ENCODE data around the gene CCT6A.
"Not testable (repeated sequence)": the region's sequence is repeated elsewhere in the genome, so short reads cannot be mapped to it uniquely, and the experiment has no call there.

Gene CCT6A

GRCh38 chr7:56078196-56078595 is 26.6 kb downstream of the CCT6A start:
- no peak for TF ChIP-seq CTCF (IDR thresholded peaks at IDR 0.05; ENCODE audit: extremely low read depth, insufficient read depth, missing control alignments)
- no peak for DNase-seq (ENCODE audit: low spot score)
- in situ Hi-C loops (cut with MboI; ENCODE audit: low pct_unique_long_range_greater_than_20kb, low sequenced_read_pairs, unreplicated experiment) = loop anchor here (10.0 to 25.0 kb wide), 2 partner anchors 73 to 441 kb away; no protein-coding TSS in a partner anchor

GRCh38 chr7:56079450-56080185 is 28.1 kb downstream of the CCT6A start:
- no peak for DNase-seq (ENCODE audit: low spot score)
- in situ Hi-C loops (cut with MboI; ENCODE audit: low pct_unique_long_range_greater_than_20kb, low sequenced_read_pairs, unreplicated experiment) = loop anchor here (10.0 to 25.0 kb wide), 2 partner anchors 75 to 442 kb away; no protein-coding TSS in a partner anchor
- TF ChIP-seq CTCF (IDR thresholded peaks at IDR 0.05; ENCODE audit: extremely low read depth, insufficient read depth, missing control alignments) = peak; percentile 29

GRCh38 chr7:56080726-56081435 is 29.3 kb downstream of the CCT6A start:
- in situ Hi-C loops (cut with MboI; ENCODE audit: low pct_unique_long_range_greater_than_20kb, low sequenced_read_pairs, unreplicated experiment) = loop anchor here (25.0 kb wide), 1 partner anchor 444 kb away; no protein-coding TSS in a partner anchor
- not testable (repeated sequence) for DNase-seq (ENCODE audit: low spot score)

- DNase-seq (ENCODE audit: low spot score) = no peak
- in situ Hi-C loops (cut with MboI; ENCODE audit: low pct_unique_long_range_greater_than_20kb, low sequenced_read_pairs, unreplicated experiment) = loop anchor here (25.0 kb wide), 1 partner anchor 444 kb away; no protein-coding TSS in a partner anchor
Observed at GRCh38 chr7:56081626-56082340, 30.2 kb downstream of the CCT6A start.

GRCh38 chr7:56083150-56083785 is 31.7 kb downstream of the CCT6A start:
- no peak for DNase-seq (ENCODE audit: low spot score)
- TF ChIP-seq CTCF (IDR thresholded peaks at IDR 0.05; ENCODE audit: extremely low read depth, insufficient read depth, missing control alignments) = no peak
- in situ Hi-C loops (cut with MboI; ENCODE audit: low pct_unique_long_range_greater_than_20kb, low sequenced_read_pairs, unreplicated experiment) = loop anchor here (25.0 kb wide), 1 partner anchor 446 kb away; no protein-coding TSS in a partner anchor

More at GRCh38 chr7:56081626-56082340, 30.2 kb downstream of the CCT6A start:
- no peak for TF ChIP-seq CTCF (IDR thresholded peaks at IDR 0.05; ENCODE audit: extremely low read depth, insufficient read depth, missing control alignments)

GRCh38 chr7:56086761-56087160 is 35.2 kb downstream of the CCT6A start:
- in situ Hi-C loops (cut with MboI; ENCODE audit: low pct_unique_long_range_greater_than_20kb, low sequenced_read_pairs, unreplicated experiment) = loop anchor here (25.0 kb wide), 1 partner anchor 449 kb away; no protein-coding TSS in a partner anchor
- TF ChIP-seq CTCF (IDR thresholded peaks at IDR 0.05; ENCODE audit: extremely low read depth, insufficient read depth, missing control alignments) = no peak
- no peak for DNase-seq (ENCODE audit: low spot score)
